GM12874 (cell line): ENCODE measurements around the gene CARTPT.

Experiments
- CTCF ChIP-seq: IDR thresholded peaks from 2 replicates; pipeline ENCODE4 v1.5.1; 2011; ENCODE audit warnings: low read depth, mild to moderate bottlenecking, control low read depth, low read length, moderate library complexity; ENCODE audit not compliant: insufficient read depth

CARTPT gene

GRCh38 chr5:71695071-71695470 lies 24.0 kb upstream of the CARTPT start:
- no peak for TF ChIP-seq CTCF

DNA sequence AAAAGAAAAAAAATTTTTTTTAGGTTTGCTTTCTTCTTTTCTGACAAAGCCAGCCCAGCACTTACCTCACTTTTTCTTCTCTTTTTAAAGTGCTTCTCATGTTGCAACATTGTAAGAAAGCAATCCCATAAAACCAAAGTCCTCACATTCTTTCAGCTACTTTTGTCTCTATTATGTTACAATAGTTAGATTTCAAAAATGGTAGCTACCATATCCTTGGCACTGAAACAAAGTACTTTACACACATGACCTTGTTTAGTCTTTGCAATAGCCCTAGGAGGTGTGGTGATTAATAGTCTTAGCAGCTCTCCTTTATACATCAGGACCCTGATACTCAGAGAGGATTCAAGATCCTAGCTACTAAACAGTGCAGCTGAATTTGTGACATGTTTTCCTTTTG lies 23.5 kb upstream of the CARTPT start:
- TF ChIP-seq CTCF: no peak

- TF ChIP-seq CTCF: peak; percentile 54; the same call in 1 of the 2 replicates
These were observed 21.1 kb upstream of the CARTPT start for GRCh38 chr5:71697967-71698366.

- TF ChIP-seq CTCF: no peak
These were observed 19.8 kb upstream of the CARTPT start for GRCh38 chr5:71699233-71699632.

DNA sequence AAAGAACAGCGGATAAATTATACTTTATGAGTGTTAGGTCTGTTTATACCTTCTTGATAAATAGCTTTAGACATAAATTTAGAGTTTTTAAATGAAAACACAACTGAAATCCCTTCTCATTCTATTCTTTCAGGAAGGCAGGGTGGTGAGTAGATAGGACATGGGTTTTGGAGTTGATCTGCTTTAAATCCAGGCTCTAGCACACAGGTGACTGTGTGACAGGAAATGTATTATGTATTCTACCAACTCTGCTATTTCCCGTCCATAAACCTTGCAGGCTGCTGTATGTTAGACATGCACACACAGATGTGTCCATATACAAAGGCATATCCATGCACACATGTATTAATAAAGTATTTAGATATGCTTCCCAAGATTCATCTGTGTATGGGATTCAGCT lies 19.3 kb upstream of the CARTPT start:
- no peak for TF ChIP-seq CTCF

DNA sequence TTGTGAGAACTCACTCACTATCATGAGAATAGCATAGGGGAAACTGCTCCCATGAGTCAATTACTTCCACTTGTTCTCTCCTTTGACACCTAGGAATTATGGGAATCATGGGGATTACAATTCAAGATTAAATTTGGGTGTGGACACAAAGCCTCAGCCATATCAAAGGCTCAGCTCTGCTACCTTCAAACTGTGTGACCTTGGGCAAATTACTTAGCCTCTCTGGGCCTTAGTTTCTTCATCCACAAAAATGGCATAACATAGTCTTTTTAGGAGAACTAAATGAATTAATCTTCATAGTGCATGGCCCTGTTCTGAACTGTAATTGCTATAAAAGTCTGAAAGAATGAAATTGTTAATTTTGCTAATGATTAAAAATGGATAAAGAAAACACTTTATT lies 18.3 kb upstream of the CARTPT start:
- TF ChIP-seq CTCF: no peak

DNA sequence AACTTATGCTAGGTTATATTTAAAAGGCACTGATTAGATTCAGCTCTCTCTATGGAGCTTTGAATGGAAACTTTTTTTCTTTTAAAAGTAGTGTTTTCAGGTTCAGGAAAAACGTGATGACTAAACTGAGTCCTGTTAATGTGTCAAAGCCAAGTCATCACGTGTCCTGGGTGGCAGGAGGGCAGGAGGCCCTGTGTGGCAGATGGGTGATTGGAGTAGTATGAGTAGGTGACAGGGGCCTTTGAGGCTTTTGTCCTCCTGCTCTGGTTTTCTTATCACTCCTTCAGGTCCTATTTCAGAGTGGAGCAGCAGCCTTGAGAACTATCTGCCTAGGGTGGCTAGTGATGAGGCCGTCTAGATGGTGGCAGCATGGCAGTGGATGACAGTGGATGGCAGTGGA lies 17.7 kb upstream of the CARTPT start:
- no peak for TF ChIP-seq CTCF

- no peak for TF ChIP-seq CTCF
These were observed 15.1 kb upstream of the CARTPT start for GRCh38 chr5:71703941-71704340.
